HEK293 (cell line): ENCODE results near the gene TM4SF1.

ENCODE experiments used
- CTCF ChIA-PET: fragments of 350-600 bp; formaldehyde crosslinking; extraction: SDS; loops from one replicate; lab custom pipeline; 2021; ENCODE audit warnings: antibody characterized with exemption; lab: Yijun Ruan, JAX
- POLR2A ChIA-PET: fragments of 300-600 bp; formaldehyde crosslinking; extraction: SDS; loops from one replicate; lab custom pipeline; 2020; ENCODE audit warnings: antibody characterized with exemption, inconsistent platforms; lab: Yijun Ruan, JAX
- H3K27ac ChIP-seq: fragments of 200-500 bp; sonication (Bioruptor generic); 2 replicates; pipeline ENCODE4 v1.5.1; 2014; ENCODE audit warnings: low read depth, low read length, control low read depth, inconsistent platforms; ENCODE audit errors: extremely low read depth
- H3K36me3 ChIP-seq, 2 experiments: fragments of 200-500 bp in 1 of 2; sonication (Bioruptor generic) in 1 of 2; 1 replicate in 1 of 2; 2 replicates in 1 of 2; pipeline ENCODE4 v1.5.1; 2014 to 2017; ENCODE audit warnings: inconsistent platforms in 2 of 2, low read length in 2 of 2; ENCODE audit not compliant: control insufficient read depth in 2 of 2, insufficient read depth in 1 of 2
- H3K4me1 ChIP-seq: fragments of 200-500 bp; sonication (Bioruptor generic); 2 replicates; pipeline ENCODE4 v1.5.1; 2014; ENCODE audit warnings: mild to moderate bottlenecking, low read length, inconsistent platforms; ENCODE audit not compliant: control insufficient read depth, insufficient read depth
- H3K4me3 ChIP-seq: 2 replicates; pipeline ENCODE4 v1.5.1; 2011; ENCODE audit warnings: low read depth, mild to moderate bottlenecking, control low read depth, low read length, moderate library complexity
- H3K9me3 ChIP-seq: fragments of 200-500 bp; sonication (Bioruptor generic); 2 replicates; pipeline ENCODE4 v1.5.1; 2014; ENCODE audit warnings: low read depth, low read length, inconsistent platforms; ENCODE audit not compliant: control insufficient read depth, insufficient read depth
- BCL11B ChIP-seq: fragments of 450-650 bp; formaldehyde crosslinking; IDR thresholded peaks from 2 replicates; pipeline ENCODE4 v1.5.1; 2016; ENCODE audit warnings: low read depth, missing biosample characterization, missing genetic modification characterization
- GLIS2 ChIP-seq: fragments of 450-650 bp; formaldehyde crosslinking; IDR thresholded peaks from 2 replicates; pipeline ENCODE4 v1.5.1; 2016; ENCODE audit warnings: missing biosample characterization, missing genetic modification characterization
- ZNF157 ChIP-seq: fragments of 450-650 bp; formaldehyde crosslinking; IDR thresholded peaks from 2 replicates; pipeline ENCODE4 v1.5.1; 2016; ENCODE audit warnings: missing biosample characterization, missing genetic modification characterization
- ZNF341 ChIP-seq: fragments of 450-650 bp; formaldehyde crosslinking; IDR thresholded peaks from 2 replicates; pipeline ENCODE4; 2016; ENCODE audit warnings: low read depth, missing biosample characterization, missing genetic modification characterization
- ZNF366 ChIP-seq: fragments of 450-650 bp; formaldehyde crosslinking; conservative IDR thresholded peaks from 2 replicates; pipeline ENCODE4 v1.5.1; 2016; ENCODE audit warnings: missing biosample characterization, missing genetic modification characterization
- ZNF37A ChIP-seq: fragments of 450-650 bp; IDR thresholded peaks from 2 replicates; pipeline ENCODE4 v1.5.1; 2018; ENCODE audit warnings: missing biosample characterization, missing genetic modification characterization
- ZNF416 ChIP-seq: fragments of 450-650 bp; formaldehyde crosslinking; IDR thresholded peaks from 2 replicates; pipeline ENCODE4 v1.5.1; 2016; ENCODE audit warnings: missing biosample characterization, missing genetic modification characterization
- ZNF473 ChIP-seq: fragments of 450-650 bp; formaldehyde crosslinking; IDR thresholded peaks from 2 replicates; pipeline ENCODE4 v1.5.1; 2017; ENCODE audit warnings: missing biosample characterization, missing genetic modification characterization
- ZNF510 ChIP-seq: fragments of 450-650 bp; formaldehyde crosslinking; IDR thresholded peaks from 2 replicates; pipeline ENCODE4 v1.5.1; 2018; ENCODE audit warnings: mild to moderate bottlenecking, missing genetic modification characterization, missing biosample characterization; ENCODE audit not compliant: insufficient replicate concordance
- ZNF549 ChIP-seq: fragments of 450-650 bp; IDR thresholded peaks from 2 replicates; pipeline ENCODE4 v1.5.1; 2018; ENCODE audit warnings: missing biosample characterization, missing genetic modification characterization, mild to moderate bottlenecking, inconsistent platforms, moderate library complexity
- ZNF600 ChIP-seq: fragments of 450-650 bp; formaldehyde crosslinking; IDR thresholded peaks from 2 replicates; pipeline ENCODE4 v1.5.1; 2016; ENCODE audit warnings: missing biosample characterization, missing genetic modification characterization
- ZNF624 ChIP-seq: fragments of 450-650 bp; formaldehyde crosslinking; IDR thresholded peaks from 2 replicates; pipeline ENCODE4 v1.5.1; 2017; ENCODE audit warnings: missing biosample characterization, missing genetic modification characterization
- ZNF747 ChIP-seq: fragments of 450-650 bp; formaldehyde crosslinking; IDR thresholded peaks from 2 replicates; pipeline ENCODE4 v1.5.1; 2016; ENCODE audit warnings: missing biosample characterization, missing genetic modification characterization
- ZNF792 ChIP-seq: fragments of 450-650 bp; formaldehyde crosslinking; IDR thresholded peaks from 2 replicates; pipeline ENCODE4 v1.5.1; 2016; ENCODE audit warnings: missing biosample characterization, missing genetic modification characterization
- TF ChIP-seq, protein P1 (sequence below): fragments of 450-650 bp; formaldehyde crosslinking; IDR thresholded peaks from 2 replicates; pipeline ENCODE4 v1.5.1; 2016; ENCODE audit warnings: missing biosample characterization, missing genetic modification characterization
- TF ChIP-seq, protein P2 (sequence below): fragments of 450-650 bp; formaldehyde crosslinking; IDR thresholded peaks from 2 replicates; pipeline ENCODE4 v1.5.1; 2016; ENCODE audit warnings: missing biosample characterization, missing genetic modification characterization
- TF ChIP-seq, protein P3 (sequence below): fragments of 450-650 bp; formaldehyde crosslinking; IDR thresholded peaks from 2 replicates; pipeline ENCODE4 v1.5.1; 2017; ENCODE audit warnings: missing biosample characterization, mild to moderate bottlenecking, missing genetic modification characterization, moderate library complexity

The TM4SF1 gene

DNA sequence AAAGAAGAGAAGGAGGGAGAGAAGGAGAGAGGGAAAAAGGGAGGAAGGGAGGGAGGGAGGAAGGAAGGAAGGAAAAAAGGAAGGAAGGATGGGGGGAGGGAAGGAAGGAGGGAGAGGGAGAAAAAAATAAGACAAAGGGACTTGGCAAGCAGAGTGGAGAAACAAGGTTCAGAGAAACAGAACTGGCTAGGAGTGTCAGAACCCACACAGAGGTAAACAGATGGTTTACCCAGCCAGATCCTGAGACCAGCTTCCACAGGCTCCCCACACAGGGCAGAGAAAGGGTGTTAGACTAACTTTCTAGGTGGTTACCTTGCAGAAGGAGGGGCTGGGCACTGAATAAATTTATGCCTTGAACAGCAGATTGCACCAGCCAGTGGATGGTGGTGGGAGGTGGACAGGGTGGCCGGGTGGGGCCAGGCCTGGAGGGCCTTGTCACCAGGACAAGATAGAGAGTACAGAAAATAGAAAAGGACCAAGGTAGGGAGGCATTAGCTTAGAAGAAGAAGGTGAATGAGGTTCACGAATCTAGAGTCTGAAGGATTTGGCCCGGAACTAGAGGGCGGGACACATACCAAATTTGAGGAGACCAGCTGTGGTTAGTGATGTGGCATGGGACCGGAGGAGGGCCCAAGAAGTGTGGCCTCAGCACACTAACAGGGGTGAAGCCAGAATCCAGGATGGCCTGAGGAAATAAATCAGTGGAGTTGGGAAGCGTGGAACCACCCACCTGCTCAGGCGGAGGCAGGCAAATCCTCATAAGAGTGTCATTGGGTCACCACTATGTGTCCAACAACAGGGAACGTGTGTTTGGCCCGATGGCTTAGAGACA, 1.2 kb upstream of the TM4SF1 start:
- Histone ChIP-seq H3K36me3 (no peaks in the 10 kb centered on the region), H3K27ac (no peak overlapping the region), H3K4me3 (no peak overlapping the region), H3K4me1 (no peaks in the 10 kb centered on the region), H3K9me3 (no peaks in the 10 kb centered on the region)
- TF ChIP-seq ZNF366 (tag by site-specific recombination), result peak; percentile 56; the same call in 1 of the 2 replicates
- TF ChIP-seq, protein P1, sequence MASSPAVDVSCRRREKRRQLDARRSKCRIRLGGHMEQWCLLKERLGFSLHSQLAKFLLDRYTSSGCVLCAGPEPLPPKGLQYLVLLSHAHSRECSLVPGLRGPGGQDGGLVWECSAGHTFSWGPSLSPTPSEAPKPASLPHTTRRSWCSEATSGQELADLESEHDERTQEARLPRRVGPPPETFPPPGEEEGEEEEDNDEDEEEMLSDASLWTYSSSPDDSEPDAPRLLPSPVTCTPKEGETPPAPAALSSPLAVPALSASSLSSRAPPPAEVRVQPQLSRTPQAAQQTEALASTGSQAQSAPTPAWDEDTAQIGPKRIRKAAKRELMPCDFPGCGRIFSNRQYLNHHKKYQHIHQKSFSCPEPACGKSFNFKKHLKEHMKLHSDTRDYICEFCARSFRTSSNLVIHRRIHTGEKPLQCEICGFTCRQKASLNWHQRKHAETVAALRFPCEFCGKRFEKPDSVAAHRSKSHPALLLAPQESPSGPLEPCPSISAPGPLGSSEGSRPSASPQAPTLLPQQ, result no peak
- TF ChIP-seq, all 188 proteins: peak for 1
- POLR2A ChIA-PET, result no interaction called here
- CTCF ChIA-PET, result no interaction called here

DNA sequence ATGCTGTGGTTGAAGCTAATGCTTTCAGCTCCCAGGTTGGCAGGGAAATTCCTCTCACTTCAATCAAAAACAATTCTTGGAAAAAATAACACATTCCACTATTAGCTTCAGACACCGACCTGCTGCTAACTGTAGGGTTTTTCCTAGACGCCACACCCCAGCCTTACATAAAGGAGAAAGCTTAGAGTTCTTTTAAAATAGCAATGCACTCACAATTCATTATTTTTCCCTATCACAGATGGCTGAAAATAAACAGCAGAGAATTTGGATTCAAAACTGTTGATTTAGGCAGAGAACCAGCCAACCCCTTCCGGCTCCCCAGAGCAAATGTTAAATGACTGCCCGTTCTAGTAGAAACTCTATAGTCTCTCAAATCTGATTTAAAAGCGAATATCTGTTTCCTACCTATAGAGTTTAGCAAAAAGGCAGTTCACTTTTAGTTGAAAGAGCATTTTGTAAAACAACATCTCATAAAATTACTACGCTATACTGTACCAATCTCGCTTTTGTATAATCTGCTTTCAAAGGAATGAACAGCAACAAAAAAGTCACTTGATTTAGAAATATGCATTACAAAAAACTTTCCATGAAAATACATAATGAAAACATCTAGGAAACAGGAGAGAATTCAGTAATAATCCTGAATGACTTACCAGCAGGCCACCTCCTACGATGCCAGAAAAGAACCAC, 586 bp downstream of the TM4SF1 start:
- Histone ChIP-seq H3K9me3 (no peaks in the 10 kb centered on the region), H3K36me3 (no peaks in the 10 kb centered on the region), H3K27ac (no peak overlapping the region), H3K4me1 (no peaks in the 10 kb centered on the region), H3K4me3 (no peak overlapping the region)
- POLR2A ChIA-PET, result no interaction called here
- CTCF ChIA-PET, result no interaction called here
- no peak for TF ChIP-seq ZNF600 (tag by site-specific recombination)
- no peak for TF ChIP-seq ZNF157 (tag by site-specific recombination)
- TF ChIP-seq ZNF341 (tag by site-specific recombination), result no peak
- no peak for TF ChIP-seq ZNF624 (tag by site-specific recombination)
- no peak for TF ChIP-seq ZNF747 (tag by site-specific recombination)
- TF ChIP-seq, protein P2, sequence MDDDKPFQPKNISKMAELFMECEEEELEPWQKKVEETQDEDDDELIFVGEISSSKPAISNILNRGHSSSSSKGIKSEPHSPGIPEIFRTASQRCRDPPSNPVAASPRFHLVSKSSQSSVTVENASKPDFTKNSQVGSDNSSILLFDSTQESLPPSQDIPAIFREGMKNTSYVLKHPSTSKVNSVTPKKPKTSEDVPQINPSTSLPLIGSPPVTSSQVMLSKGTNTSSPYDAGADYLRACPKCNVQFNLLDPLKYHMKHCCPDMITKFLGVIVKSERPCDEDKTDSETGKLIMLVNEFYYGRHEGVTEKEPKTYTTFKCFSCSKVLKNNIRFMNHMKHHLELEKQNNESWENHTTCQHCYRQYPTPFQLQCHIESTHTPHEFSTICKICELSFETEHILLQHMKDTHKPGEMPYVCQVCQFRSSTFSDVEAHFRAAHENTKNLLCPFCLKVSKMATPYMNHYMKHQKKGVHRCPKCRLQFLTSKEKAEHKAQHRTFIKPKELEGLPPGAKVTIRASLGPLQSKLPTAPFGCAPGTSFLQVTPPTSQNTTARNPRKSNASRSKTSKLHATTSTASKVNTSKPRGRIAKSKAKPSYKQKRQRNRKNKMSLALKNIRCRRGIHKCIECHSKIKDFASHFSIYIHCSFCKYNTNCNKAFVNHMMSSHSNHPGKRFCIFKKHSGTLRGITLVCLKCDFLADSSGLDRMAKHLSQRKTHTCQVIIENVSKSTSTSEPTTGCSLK (tag by site-specific recombination), result no peak
- no peak for TF ChIP-seq ZNF473
- TF ChIP-seq, protein P3, sequence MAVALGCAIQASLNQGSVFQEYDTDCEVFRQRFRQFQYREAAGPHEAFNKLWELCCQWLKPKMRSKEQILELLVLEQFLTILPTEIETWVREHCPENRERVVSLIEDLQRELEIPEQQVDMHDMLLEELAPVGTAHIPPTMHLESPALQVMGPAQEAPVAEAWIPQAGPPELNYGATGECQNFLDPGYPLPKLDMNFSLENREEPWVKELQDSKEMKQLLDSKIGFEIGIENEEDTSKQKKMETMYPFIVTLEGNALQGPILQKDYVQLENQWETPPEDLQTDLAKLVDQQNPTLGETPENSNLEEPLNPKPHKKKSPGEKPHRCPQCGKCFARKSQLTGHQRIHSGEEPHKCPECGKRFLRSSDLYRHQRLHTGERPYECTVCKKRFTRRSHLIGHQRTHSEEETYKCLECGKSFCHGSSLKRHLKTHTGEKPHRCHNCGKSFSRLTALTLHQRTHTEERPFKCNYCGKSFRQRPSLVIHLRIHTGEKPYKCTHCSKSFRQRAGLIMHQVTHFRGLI (tag by site-specific recombination), result no peak
- no peak for TF ChIP-seq ZNF37A (tag by site-specific recombination)
- no peak for TF ChIP-seq ZNF510 (tag by site-specific recombination)
- no peak for TF ChIP-seq ZNF792 (tag by site-specific recombination)
- TF ChIP-seq ZNF549 (tag by site-specific recombination), result no peak
- TF ChIP-seq BCL11B (tag by site-specific recombination), result no peak
- no peak for TF ChIP-seq GLIS2
- TF ChIP-seq, protein P1, result no peak
- TF ChIP-seq ZNF416 (tag by site-specific recombination), result no peak
